HG02588 (cell line): ENCODE data around the gene CCDC175.
A peak's percentile ranks its signal among the peaks of the same experiment; 100 is the strongest.

Experiments used
- ATAC-seq: cut with Tn5 transposase; IDR thresholded peaks from one replicate; pipeline ENCODE4 v1.9.1; 2021; ENCODE audit warnings: mild to moderate bottlenecking, moderate library complexity; ENCODE audit not compliant: unreplicated experiment

Gene CCDC175

GRCh38 chr14:59483363-59483762, 93.2 kb downstream of the CCDC175 start:
- ATAC-seq, result no peak

GRCh38 chr14:59482541-59483331, 93.9 kb downstream of the CCDC175 start:
- no peak for ATAC-seq

- no peak for ATAC-seq
Observed at GRCh38 chr14:59481871-59482540, 94.6 kb downstream of the CCDC175 start.

- no peak for ATAC-seq
Observed at GRCh38 chr14:59481407-59481806, 95.2 kb downstream of the CCDC175 start.

- no peak for ATAC-seq
Observed at GRCh38 chr14:59480166-59480565, 96.4 kb downstream of the CCDC175 start.

- ATAC-seq, result no peak
Observed at GRCh38 chr14:59478540-59478939, 98.1 kb downstream of the CCDC175 start.

GRCh38 chr14:59475709-59476108, 100.9 kb downstream of the CCDC175 start:
- ATAC-seq, result no peak

- ATAC-seq, result no peak
Observed at GRCh38 chr14:59474172-59474571, 102.4 kb downstream of the CCDC175 start.

GRCh38 chr14:59465316-59466135, 111.1 kb downstream of the CCDC175 start, which contains the start of gene GPR135:
Gene GPR135, minus strand, starts transcription at chr14:59465380. Its CDS starts 154 bp downstream, at chr14:59465226.
- peak; percentile 32 for ATAC-seq

- ATAC-seq, result peak; percentile 67
Observed at GRCh38 chr14:59464486-59465315, 111.9 kb downstream of the CCDC175 start.

GRCh38 chr14:59463787-59464485, 112.7 kb downstream of the CCDC175 start:
- ATAC-seq, result no peak

GRCh38 chr14:59461891-59462290, 114.7 kb downstream of the CCDC175 start:
- ATAC-seq, result no peak

- ATAC-seq, result no peak
Observed at GRCh38 chr14:59460378-59460777, 116.2 kb downstream of the CCDC175 start.

GRCh38 chr14:59458486-59458885, 118.1 kb downstream of the CCDC175 start:
- ATAC-seq, result no peak

- no peak for ATAC-seq
Observed at GRCh38 chr14:59455411-59455810, 121.2 kb downstream of the CCDC175 start.
